ENCODE results near the gene STRN. TPM values are rescaled to one million over a fixed set of nuclear protein-coding genes. Genes with fewer than 3 reads are reported as not detected.

Gene STRN
- total and polyA plus RNA-seq, 9 of the 15 experiments (the other 6 are each of a cell fraction or from before 2014, with no cell fraction given) = 1.3 to 31.2 (median 20.0) TPM

GRCh38 chr2:36966370-36967235 lies at the start of gene STRN (continued):
- peak; percentile 77 for TF ChIP-seq TFAP4 (CRISPR knock-in tag; IDR thresholded peaks at IDR 0.05; ENCODE audit: borderline replicate concordance)
- TF ChIP-seq HEY1 (CRISPR knock-in tag; IDR thresholded peaks at IDR 0.05; ENCODE audit: borderline replicate concordance) = no peak
- TF ChIP-seq RBM17 (IDR thresholded peaks at IDR 0.05; ENCODE audit: borderline replicate concordance, low read depth, low read length) = no peak
- TF ChIP-seq CBX5 (IDR thresholded peaks at IDR 0.05; ENCODE audit: borderline replicate concordance, low read depth) = no peak
- TF ChIP-seq NFE2 (IDR thresholded peaks at IDR 0.05; ENCODE audit: low read depth) = no peak; the same call in 1 of the 2 replicates
- TF ChIP-seq SMARCE1 (IDR thresholded peaks at IDR 0.05) = peak; percentile 45; the same call in 1 of the 2 replicates
- peak in 1 of 2 experiments; percentile 83; a peak in 2 of 4 replicates for TF ChIP-seq HDAC1 (IDR thresholded peaks at IDR 0.05)
- TF ChIP-seq SRSF7 (optimal IDR thresholded peaks at IDR 0.05; ENCODE audit: low read depth, low read length) = no peak
- TF ChIP-seq, protein P1, sequence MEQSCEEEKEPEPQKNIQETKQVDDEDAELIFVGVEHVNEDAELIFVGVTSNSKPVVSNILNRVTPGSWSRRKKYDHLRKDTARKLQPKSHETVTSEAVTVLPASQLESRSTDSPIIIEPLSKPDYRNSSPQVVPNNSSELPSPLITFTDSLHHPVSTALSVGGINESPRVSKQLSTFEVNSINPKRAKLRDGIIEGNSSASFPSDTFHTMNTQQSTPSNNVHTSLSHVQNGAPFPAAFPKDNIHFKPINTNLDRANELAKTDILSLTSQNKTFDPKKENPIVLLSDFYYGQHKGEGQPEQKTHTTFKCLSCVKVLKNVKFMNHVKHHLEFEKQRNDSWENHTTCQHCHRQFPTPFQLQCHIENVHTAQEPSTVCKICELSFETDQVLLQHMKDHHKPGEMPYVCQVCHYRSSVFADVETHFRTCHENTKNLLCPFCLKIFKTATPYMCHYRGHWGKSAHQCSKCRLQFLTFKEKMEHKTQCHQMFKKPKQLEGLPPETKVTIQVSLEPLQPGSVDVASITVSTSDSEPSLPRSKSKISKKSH (CRISPR knock-in tag; IDR thresholded peaks at IDR 0.05) = no peak
- TF ChIP-seq SMAD3 (CRISPR knock-in tag; conservative IDR thresholded peaks at IDR 0.05) = no peak
- peak; percentile 46; the same call in 1 of the 2 replicates for TF ChIP-seq ZNF766 (CRISPR knock-in tag; conservative IDR thresholded peaks at IDR 0.05)
- TF ChIP-seq SAFB2 (IDR thresholded peaks at IDR 0.05; ENCODE audit: borderline replicate concordance, low read depth, low read length, severe bottlenecking) = no peak
- TF ChIP-seq MAFG (tag; conservative IDR thresholded peaks at IDR 0.05) = no peak
- TF ChIP-seq CSDE1 (IDR thresholded peaks at IDR 0.05) = no peak
- TF ChIP-seq TAF7 (tag; IDR thresholded peaks at IDR 0.05) = peak; percentile 77; the same call in 1 of the 2 replicates
- no peak for TF ChIP-seq SP2 (IDR thresholded peaks at IDR 0.05; ENCODE audit: extremely low read depth, low read depth, low read length, poor library complexity, severe bottlenecking)
- TF ChIP-seq RBM14 (IDR thresholded peaks at IDR 0.05; ENCODE audit: borderline replicate concordance, insufficient read depth, low read depth, low read length) = no peak

Data from K562 (cell line).